Retinal pigment epithelial cell (primary cell): ENCODE data around the gene FAAP20.

Source experiments
- DNase-seq: peaks from one replicate; pipeline ENCODE4 v3.0.0-alpha.2; 2010; ENCODE audit warnings: low read depth
- H3K4me3 ChIP-seq: 2 replicates; pipeline ENCODE4 v1.5.1; 2011; ENCODE audit warnings: mild to moderate bottlenecking, low read length, control low read depth, moderate library complexity
- TF ChIP-seq, protein P1 (sequence below): conservative IDR thresholded peaks from 2 replicates; pipeline ENCODE4 v1.5.1; 2011; ENCODE audit warnings: low read depth, low read length, control low read depth, inconsistent platforms

Gene FAAP20

DNA sequence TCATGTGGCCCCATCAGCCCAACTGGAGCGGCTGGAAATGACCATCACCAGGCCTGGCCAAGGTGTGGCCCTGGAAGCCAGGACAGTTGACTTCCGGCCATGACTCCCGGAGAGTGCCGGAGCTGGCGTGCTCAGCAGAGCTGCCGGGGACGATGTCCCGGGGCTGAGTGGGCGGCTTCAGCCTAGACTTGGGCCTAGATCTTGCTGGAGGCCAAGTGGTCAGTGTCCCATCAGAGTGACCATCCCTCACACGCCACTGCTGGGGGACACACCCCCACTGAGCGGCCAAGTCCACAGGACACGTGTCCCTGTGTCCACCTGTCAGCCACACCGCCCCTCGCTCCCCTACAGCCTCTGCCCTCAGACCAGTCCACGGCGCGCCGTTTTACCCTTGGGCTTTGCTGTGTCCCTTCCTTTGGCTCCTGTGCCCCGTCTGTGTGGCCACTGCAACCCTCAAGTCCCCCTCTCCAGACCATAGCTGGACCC, 4.0 kb downstream of the FAAP20 start:
- DNase-seq = no peak
- TF ChIP-seq, protein P1, sequence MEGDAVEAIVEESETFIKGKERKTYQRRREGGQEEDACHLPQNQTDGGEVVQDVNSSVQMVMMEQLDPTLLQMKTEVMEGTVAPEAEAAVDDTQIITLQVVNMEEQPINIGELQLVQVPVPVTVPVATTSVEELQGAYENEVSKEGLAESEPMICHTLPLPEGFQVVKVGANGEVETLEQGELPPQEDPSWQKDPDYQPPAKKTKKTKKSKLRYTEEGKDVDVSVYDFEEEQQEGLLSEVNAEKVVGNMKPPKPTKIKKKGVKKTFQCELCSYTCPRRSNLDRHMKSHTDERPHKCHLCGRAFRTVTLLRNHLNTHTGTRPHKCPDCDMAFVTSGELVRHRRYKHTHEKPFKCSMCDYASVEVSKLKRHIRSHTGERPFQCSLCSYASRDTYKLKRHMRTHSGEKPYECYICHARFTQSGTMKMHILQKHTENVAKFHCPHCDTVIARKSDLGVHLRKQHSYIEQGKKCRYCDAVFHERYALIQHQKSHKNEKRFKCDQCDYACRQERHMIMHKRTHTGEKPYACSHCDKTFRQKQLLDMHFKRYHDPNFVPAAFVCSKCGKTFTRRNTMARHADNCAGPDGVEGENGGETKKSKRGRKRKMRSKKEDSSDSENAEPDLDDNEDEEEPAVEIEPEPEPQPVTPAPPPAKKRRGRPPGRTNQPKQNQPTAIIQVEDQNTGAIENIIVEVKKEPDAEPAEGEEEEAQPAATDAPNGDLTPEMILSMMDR = no peak
- no peak overlapping the region for H3K4me3 ChIP-seq

DNA sequence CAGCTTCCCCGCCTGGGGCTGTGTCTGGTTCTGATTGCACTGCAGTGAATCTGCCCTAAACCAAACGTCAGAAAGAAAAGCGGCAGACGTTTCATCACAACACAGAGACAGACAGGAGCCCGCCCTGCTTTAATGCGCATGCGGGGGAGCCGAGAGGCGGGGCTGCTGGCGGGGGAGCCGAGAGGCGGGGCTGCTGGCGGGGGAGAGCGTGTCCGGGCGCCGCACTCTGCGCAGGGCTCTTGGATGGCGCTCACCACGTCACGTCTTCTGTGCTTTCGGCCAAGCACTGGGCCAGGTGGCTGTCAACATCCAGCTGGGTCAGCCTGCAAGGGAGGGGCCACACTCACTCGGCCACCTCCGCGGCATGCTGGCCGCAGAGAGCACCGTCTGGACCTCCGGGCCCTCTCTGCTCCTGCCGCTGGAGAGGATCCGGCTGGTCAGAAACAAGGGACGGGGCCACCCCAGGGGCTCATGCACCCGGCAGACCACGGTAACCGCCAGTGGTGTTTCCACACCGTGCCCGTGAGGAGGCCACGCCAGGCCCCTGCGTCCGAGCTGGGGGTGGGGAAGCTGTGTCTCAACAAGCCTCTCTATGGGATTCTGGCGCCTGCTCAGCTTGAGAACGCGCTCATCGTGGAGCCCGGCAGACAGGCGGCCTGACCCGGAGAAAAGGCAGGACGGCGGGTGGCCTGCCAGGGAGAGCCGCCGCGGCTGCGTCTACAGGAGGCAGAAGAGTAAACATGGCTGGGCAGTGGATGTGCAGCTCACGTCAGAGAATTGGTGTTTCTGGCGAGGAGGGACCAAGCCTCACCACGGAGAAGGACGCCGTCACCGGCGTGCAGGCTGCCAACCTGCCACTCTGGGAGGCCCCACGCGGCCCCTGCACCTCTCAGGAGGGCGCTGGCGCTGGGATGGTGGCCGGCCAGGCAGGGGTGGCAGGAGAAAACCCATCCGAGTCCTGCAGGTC, 4.8 kb downstream of the FAAP20 start:
- DNase-seq = peak; percentile 76
- TF ChIP-seq, protein P1 = no peak
- H3K4me3 ChIP-seq = peak overlapping the region; percentile 52

DNA sequence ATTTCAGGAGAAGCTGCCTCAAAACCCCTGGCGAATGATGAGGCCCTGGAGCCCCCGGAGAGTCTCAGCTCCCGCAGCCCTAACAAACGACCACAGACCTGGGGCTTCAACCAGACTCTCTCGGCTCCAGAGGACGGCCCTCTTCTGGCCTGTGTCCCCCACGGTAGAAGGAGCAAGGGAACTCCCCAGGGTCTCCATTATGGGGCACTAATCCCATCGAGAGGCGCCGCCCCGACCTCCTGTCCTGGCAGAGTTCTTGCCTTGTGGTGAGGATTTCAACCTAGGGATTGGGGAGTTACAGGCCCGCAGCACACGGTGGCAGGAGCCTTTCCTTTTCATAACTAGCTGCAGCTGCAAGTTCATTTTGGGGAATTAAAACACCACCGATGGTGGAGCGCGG, 6.2 kb downstream of the FAAP20 start:
- DNase-seq = no peak
- TF ChIP-seq, protein P1 = no peak
- H3K4me3 ChIP-seq = no peak overlapping the region

DNA sequence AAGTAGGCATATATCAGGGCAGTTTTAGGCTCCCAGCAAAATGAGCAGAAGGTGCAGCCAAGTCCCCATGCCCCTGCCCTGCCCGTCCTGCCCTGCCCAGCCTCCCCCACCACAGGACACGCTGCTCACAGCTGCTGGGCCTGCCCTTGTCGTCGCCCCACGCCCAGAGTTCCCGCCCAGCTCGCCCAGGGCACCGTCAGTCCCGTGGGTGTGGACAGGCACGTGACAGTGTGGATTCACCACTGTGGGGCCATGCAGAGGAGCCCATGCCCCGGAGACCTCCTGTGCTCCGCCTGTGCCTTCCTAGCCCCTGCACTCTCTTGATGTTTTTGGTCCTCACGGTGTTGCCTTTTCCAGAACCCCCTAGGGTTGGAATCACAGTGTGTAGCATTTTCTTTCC, 7.0 kb downstream of the FAAP20 start:
- TF ChIP-seq, protein P1 = no peak
- no peak overlapping the region for H3K4me3 ChIP-seq
- no peak for DNase-seq

DNA sequence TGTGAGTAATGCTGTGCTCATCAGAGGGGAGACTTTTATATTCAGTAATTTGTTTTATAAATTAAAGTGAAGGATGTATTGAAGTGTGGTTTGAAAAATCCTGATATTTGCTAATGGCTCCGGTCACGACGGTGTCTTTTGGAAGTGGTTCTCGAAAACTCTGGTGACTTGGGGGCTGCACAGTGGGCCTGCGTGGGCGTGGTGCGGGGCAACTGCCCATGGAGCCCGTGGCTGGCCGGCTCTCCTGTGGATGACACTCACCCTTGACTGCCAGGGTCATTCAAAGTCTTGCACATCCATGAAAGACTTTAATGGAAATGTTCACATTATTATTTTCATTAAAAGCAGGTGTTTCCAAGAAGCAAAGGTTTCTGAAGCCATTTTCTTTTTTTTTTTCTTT, 7.7 kb downstream of the FAAP20 start:
- no peak for DNase-seq
- H3K4me3 ChIP-seq = no peak overlapping the region
- TF ChIP-seq, protein P1 = no peak

DNA sequence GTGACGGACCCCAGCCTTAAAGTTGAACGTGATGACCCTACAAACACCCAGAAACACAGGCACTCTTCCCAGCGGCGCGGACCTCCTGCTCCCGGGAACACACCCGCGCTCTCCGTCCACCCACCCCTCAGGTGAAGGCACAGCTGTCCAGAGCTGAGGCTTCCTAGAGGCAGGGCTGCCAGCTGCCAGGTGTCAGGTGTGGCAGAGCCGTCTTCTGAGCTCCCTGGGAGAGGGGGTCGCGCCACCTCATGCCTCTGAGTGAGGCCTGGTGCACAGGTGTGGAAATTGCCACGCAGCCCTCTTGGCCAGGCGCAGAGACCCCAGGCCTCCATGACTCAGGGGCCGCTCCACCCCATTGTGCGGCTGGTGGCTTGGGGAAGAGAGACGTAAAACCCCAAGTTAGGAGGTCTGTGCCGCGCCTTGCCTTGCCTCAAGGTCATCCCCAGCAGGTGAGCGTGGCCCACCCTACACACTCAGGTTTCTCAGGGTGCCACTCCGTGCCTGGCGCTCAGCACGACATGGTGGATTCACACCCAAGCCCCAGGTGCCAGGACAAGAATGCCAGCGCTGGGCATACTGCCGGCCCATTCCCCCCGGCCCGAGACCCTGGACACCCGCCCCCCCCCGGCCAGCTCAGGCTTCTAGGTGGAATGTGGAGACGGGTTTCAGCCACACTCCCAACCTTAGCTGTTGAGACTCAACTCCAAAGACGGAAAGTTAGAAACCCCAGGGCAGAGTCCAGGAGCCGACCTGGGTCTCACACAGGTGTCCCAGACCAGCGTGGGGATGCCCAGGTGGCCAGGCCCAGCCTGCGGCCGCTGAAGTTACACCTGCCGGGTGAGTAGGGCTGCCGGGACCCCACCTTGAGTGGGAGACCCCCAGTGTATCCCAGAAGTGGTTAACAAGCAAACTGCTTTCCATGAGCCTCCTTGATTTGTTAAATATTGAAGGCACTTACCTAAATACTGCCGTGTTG, 8.4 kb downstream of the FAAP20 start:
- DNase-seq = no peak
- no peak overlapping the region for H3K4me3 ChIP-seq
- TF ChIP-seq, protein P1 = no peak
